Endometrium (tissue), 2 donors: ENCODE results near the gene OVCH1.
"Not testable (repeated sequence)": the region's sequence is repeated elsewhere in the genome, so short reads cannot be mapped to it uniquely, and the experiment has no call there.

ENCODE experiments used
- FAIRE-seq: peaks from 2 replicates; lab custom pipeline; 2012; peaks lifted over from hg19 to GRCh38; lab: Jason Lieb, UNC
- donor health status: control.
- donor health status: control.

The OVCH1 gene

GRCh38 chr12:29402437-29402836 lies 95.0 kb downstream of the OVCH1 start:
- no peak for FAIRE-seq

- FAIRE-seq: no peak
These were observed 99.0 kb downstream of the OVCH1 start for GRCh38 chr12:29398495-29398894.

GRCh38 chr12:29396774-29397173 lies 100.7 kb downstream of the OVCH1 start:
- FAIRE-seq: no peak

- FAIRE-seq: no peak
These were observed 102.1 kb downstream of the OVCH1 start for GRCh38 chr12:29395356-29395755.

GRCh38 chr12:29390419-29390818 lies 107.1 kb downstream of the OVCH1 start:
- not testable (repeated sequence) for FAIRE-seq

- FAIRE-seq: no peak
These were observed 108.1 kb downstream of the OVCH1 start for GRCh38 chr12:29389295-29389919.

- FAIRE-seq: not testable (repeated sequence)
These were observed 111.3 kb downstream of the OVCH1 start for GRCh38 chr12:29386084-29386680.

- FAIRE-seq: not testable (repeated sequence)
These were observed 112.3 kb downstream of the OVCH1 start for GRCh38 chr12:29385194-29385593.

- FAIRE-seq: no peak
These were observed 115.2 kb downstream of the OVCH1 start for GRCh38 chr12:29382251-29382650.

- peak; percentile 99 for FAIRE-seq
These were observed 116.7 kb downstream of the OVCH1 start, which contains the start of gene ERGIC2 for GRCh38 chr12:29380536-29381523. Gene ERGIC2, minus strand, starts transcription at chr12:29381172. Its CDS starts 9,539 bp downstream, at chr12:29371633.
